Subcutaneous adipose tissue (tissue), 4 donors: ENCODE data around the gene ARHGAP18. TPM values are rescaled to one million over a fixed set of nuclear protein-coding genes. Genes with fewer than 3 reads are reported as not detected.

Experiments used
- CTCF ChIP-seq: fragments of 450-650 bp; IDR thresholded peaks from one replicate; pipeline ENCODE4 v1.5.1; 2016; ENCODE audit warnings: low read depth, mild to moderate bottlenecking, control low read depth, antibody characterized with exemption, moderate library complexity
- total RNA-seq, 4 donors: library from RNA; depleted of rRNA; stranded (reverse); fragments of >200 nt; gene quantifications; one replicate each; pipeline ENCODE4 v1.1.0, GENCODE V29; 2016

ARHGAP18 gene
- total RNA-seq, 4 donors from 2014 or later: 20.7 to 44.2 (median 29.7) TPM

- TF ChIP-seq CTCF: no peak
Measured at GRCh38 chr6:129733290-129733689, 23.3 kb upstream of the ARHGAP18 start.

- no peak for TF ChIP-seq CTCF
Measured at GRCh38 chr6:129732542-129732941, 22.6 kb upstream of the ARHGAP18 start.

- TF ChIP-seq CTCF: no peak
Measured at GRCh38 chr6:129732034-129732433, 22.1 kb upstream of the ARHGAP18 start.

- no peak for TF ChIP-seq CTCF
Measured at GRCh38 chr6:129731428-129731827, 21.5 kb upstream of the ARHGAP18 start.

- no peak for TF ChIP-seq CTCF
Measured at GRCh38 chr6:129730477-129731165, 20.6 kb upstream of the ARHGAP18 start.

GRCh38 chr6:129726650-129727049, 16.7 kb upstream of the ARHGAP18 start:
- no peak for TF ChIP-seq CTCF

GRCh38 chr6:129725341-129725740, 15.4 kb upstream of the ARHGAP18 start:
- no peak for TF ChIP-seq CTCF
